GM23338 (cell line): ENCODE results near the gene C2CD2L. TPM values are rescaled to one million over a fixed set of nuclear protein-coding genes. Genes with fewer than 3 reads are reported as not detected.
A peak's percentile ranks its signal among the peaks of the same experiment; 100 is the strongest.

Experiments used
- ATAC-seq: fragments of 200-7000 bp; cut with Tn5 transposase; 3 replicates; pipeline ENCODE4 v1.9.1; 2020
- DNase-seq: peaks from one replicate; pipeline ENCODE4 v3.0.0-alpha.2; 2015; ENCODE audit warnings: low spot score
- H2AFZ ChIP-seq: fragments of 200-600 bp; sonication (generic); 2 replicates; pipeline ENCODE4 v1.8.0; 2016; ENCODE audit warnings: antibody characterized with exemption, mild to moderate bottlenecking, moderate library complexity
- H3F3A ChIP-seq: fragments of 200-600 bp; sonication (generic); replicated peaks from 2 replicates; pipeline ENCODE4 v1.8.0; 2017; ENCODE audit warnings: antibody characterized with exemption, mixed run types, low read depth
- H3K27ac ChIP-seq: fragments of 200-600 bp; sonication (generic); 2 replicates; pipeline ENCODE4 v1.6.1; 2016; ENCODE audit warnings: low read depth
- H3K27me3 ChIP-seq: fragments of 200-600 bp; sonication (generic); 2 replicates; pipeline ENCODE4 v1.8.0; 2016; ENCODE audit warnings: mild to moderate bottlenecking, mixed run types, moderate library complexity; ENCODE audit not compliant: insufficient read depth
- H3K36me3 ChIP-seq: fragments of 200-600 bp; sonication (generic); 2 replicates; pipeline ENCODE4 v1.8.0; 2016; ENCODE audit warnings: mild to moderate bottlenecking; ENCODE audit not compliant: insufficient read depth
- H3K4me1 ChIP-seq: fragments of 200-600 bp; sonication (generic); 2 replicates; pipeline ENCODE4 v1.8.0; 2016; ENCODE audit warnings: mild to moderate bottlenecking, moderate library complexity; ENCODE audit not compliant: insufficient read depth
- H3K4me2 ChIP-seq: fragments of 200-600 bp; sonication (generic); 2 replicates; pipeline ENCODE4 v1.7.1; 2017; ENCODE audit warnings: mixed run types
- H3K4me3 ChIP-seq: fragments of 200-600 bp; sonication (generic); 2 replicates; pipeline ENCODE4 v1.6.1; 2016; ENCODE audit warnings: mixed run types
- H3K79me2 ChIP-seq: fragments of 200-600 bp; sonication (generic); replicated peaks from 2 replicates; pipeline ENCODE4 v1.8.0; 2017; ENCODE audit warnings: mild to moderate bottlenecking; ENCODE audit not compliant: insufficient read depth
- H3K9me2 ChIP-seq: fragments of 200-600 bp; sonication (generic); 2 replicates; pipeline ENCODE4 v1.8.0; 2017; ENCODE audit not compliant: insufficient read depth
- H4K20me1 ChIP-seq: fragments of 200-600 bp; sonication (generic); replicated peaks from 2 replicates; pipeline ENCODE4 v1.8.0; 2017; ENCODE audit warnings: mild to moderate bottlenecking; ENCODE audit not compliant: insufficient read depth
- H3K27ac Mint-ChIP-seq: 2 replicates; pipeline ENCODE4 v1.8.0; 2020; ENCODE audit warnings: inconsistent platforms, mild to moderate bottlenecking, moderate library complexity, mixed read lengths
- H3K27me3 Mint-ChIP-seq: 3 replicates; pipeline ENCODE4 v1.8.0; 2022; ENCODE audit warnings: low read depth, mild to moderate bottlenecking, moderate library complexity, mixed read lengths, inconsistent platforms; ENCODE audit not compliant: insufficient read depth, poor library complexity
- H3K36me3 Mint-ChIP-seq: 3 replicates; pipeline ENCODE4 v1.8.0; 2021; ENCODE audit warnings: low read depth, mild to moderate bottlenecking, inconsistent platforms, moderate library complexity, mixed read lengths
- H3K4me1 Mint-ChIP-seq: 3 replicates; pipeline ENCODE4 v1.8.0; 2020; ENCODE audit warnings: mild to moderate bottlenecking, inconsistent platforms, mixed read lengths
- H3K4me3 Mint-ChIP-seq: 3 replicates; pipeline ENCODE4 v1.8.0; 2021; ENCODE audit warnings: moderate library complexity, mild to moderate bottlenecking, inconsistent platforms, mixed read lengths
- H3K9me3 Mint-ChIP-seq: 3 replicates; pipeline ENCODE4 v1.8.0; 2020; ENCODE audit warnings: moderate library complexity, mild to moderate bottlenecking, inconsistent platforms, mixed read lengths
- CREB1 ChIP-seq: fragments of 250-450 bp; sonication (Bioruptor Pico); IDR thresholded peaks from 2 replicates; pipeline ENCODE4 v1.5.0; 2020; ENCODE audit warnings: low read depth, mild to moderate bottlenecking, moderate library complexity
- EZH2 ChIP-seq: fragments of 200-600 bp; sonication (generic); IDR thresholded peaks from one replicate; pipeline ENCODE4 v1.8.0; 2017; ENCODE audit warnings: antibody characterized with exemption, mild to moderate bottlenecking, low read depth; ENCODE audit not compliant: unreplicated experiment
- EZH2phosphoT487 ChIP-seq: fragments of 200-600 bp; sonication (generic); IDR thresholded peaks from one replicate; pipeline ENCODE4 v1.8.1; 2018; ENCODE audit warnings: antibody characterized with exemption; ENCODE audit not compliant: unreplicated experiment
- JUNB ChIP-seq: IDR thresholded peaks from one replicate; pipeline ENCODE4 v1.6.1; 2016; ENCODE audit warnings: antibody characterized with exemption; ENCODE audit not compliant: unreplicated experiment
- NANOG ChIP-seq: IDR thresholded peaks from 2 replicates; pipeline ENCODE4 v1.6.1; 2016; ENCODE audit warnings: antibody characterized with exemption, borderline replicate concordance
- POLR2AphosphoS5 ChIP-seq: IDR thresholded peaks from 2 replicates; pipeline ENCODE4 v1.6.1; 2016; ENCODE audit warnings: antibody characterized with exemption, low read depth
- STAT1 ChIP-seq: IDR thresholded peaks from one replicate; pipeline ENCODE4 v1.6.1; 2016; ENCODE audit warnings: antibody characterized with exemption; ENCODE audit not compliant: unreplicated experiment
- ZNF114 ChIP-seq: fragments of 250-450 bp; sonication (Bioruptor Pico); IDR thresholded peaks from 2 replicates; pipeline ENCODE4 v1.5.0; 2020; ENCODE audit warnings: mild to moderate bottlenecking, moderate library complexity
- ZNF331 ChIP-seq: fragments of 250-450 bp; sonication (Bioruptor Pico); IDR thresholded peaks from 2 replicates; pipeline ENCODE4 v1.5.0; 2020; ENCODE audit warnings: low read depth, mild to moderate bottlenecking, moderate library complexity
- polyA plus RNA-seq: library from polyadenylated mRNA; unstranded; fragments of >200 nt; fragmentation: Nextera tagmentation; extraction: Ambion mirVana; gene quantifications from 2 replicates; pipeline ENCODE4 v1.2.1, GENCODE V29; 2016
- total RNA-seq: library from RNA; depleted of rRNA; stranded (reverse); fragments of >200 nt; shearing (Covaris generic); gene quantifications from 2 replicates; pipeline ENCODE4 v1.2.3, GENCODE V29; 2014
- TF ChIP-seq, protein P1 (sequence below): IDR thresholded peaks from one replicate; pipeline ENCODE4 v1.6.1; 2018; ENCODE audit warnings: antibody characterized with exemption; ENCODE audit not compliant: unreplicated experiment
- TF ChIP-seq, protein P2 (sequence below): fragments of 250-450 bp; sonication (Bioruptor Pico); IDR thresholded peaks from 2 replicates; pipeline ENCODE4 v1.5.0; 2020; ENCODE audit warnings: mild to moderate bottlenecking, moderate library complexity
- TF ChIP-seq, protein P3 (sequence below), 2 experiments: fragments of 200-600 bp in 1 of 2; sonication (generic) in 1 of 2; conservative IDR thresholded peaks; 2 replicates each; pipeline versions ENCODE4 v1.5.1 to v1.6.1; 2016 to 2017; ENCODE audit warnings: antibody characterized with exemption in 2 of 2, low read depth in 2 of 2, mild to moderate bottlenecking in 2 of 2, moderate library complexity in 1 of 2
- TF ChIP-seq, protein P4 (sequence below): IDR thresholded peaks from 2 replicates; pipeline ENCODE4 v1.6.1; 2016; ENCODE audit warnings: antibody characterized with exemption

C2CD2L gene
- total and polyA plus RNA-seq, 2 experiments from 2014 or later, result 1.4 to 4.4 TPM

GRCh38 chr11:119116235-119116594, 9.1 kb downstream of the C2CD2L start:
- H3K4me2 ChIP-seq, result peak overlapping the region; percentile 57; the same call in 1 of the 2 replicates
- Mint-ChIP-seq H3K27ac (no peak overlapping the region), H3K4me3 (no peak overlapping the region; the same call in 2 of the 3 replicates), H3K27me3 (peaks cover 10% of the 10 kb centered on the region), H3K36me3 (no peaks in the 10 kb centered on the region; the same call in 2 of the 3 replicates), H3K9me3 (no peaks in the 10 kb centered on the region), H3K4me1 (peaks cover 10% of the 10 kb centered on the region)
- H3K4me1 ChIP-seq, result peaks cover 12% of the 10 kb centered on the region
- H2AFZ ChIP-seq, result 0 out of 2 replicates have a peak overlapping the region, but pooled peaks have one; percentile 90
- TF ChIP-seq, protein P1, sequence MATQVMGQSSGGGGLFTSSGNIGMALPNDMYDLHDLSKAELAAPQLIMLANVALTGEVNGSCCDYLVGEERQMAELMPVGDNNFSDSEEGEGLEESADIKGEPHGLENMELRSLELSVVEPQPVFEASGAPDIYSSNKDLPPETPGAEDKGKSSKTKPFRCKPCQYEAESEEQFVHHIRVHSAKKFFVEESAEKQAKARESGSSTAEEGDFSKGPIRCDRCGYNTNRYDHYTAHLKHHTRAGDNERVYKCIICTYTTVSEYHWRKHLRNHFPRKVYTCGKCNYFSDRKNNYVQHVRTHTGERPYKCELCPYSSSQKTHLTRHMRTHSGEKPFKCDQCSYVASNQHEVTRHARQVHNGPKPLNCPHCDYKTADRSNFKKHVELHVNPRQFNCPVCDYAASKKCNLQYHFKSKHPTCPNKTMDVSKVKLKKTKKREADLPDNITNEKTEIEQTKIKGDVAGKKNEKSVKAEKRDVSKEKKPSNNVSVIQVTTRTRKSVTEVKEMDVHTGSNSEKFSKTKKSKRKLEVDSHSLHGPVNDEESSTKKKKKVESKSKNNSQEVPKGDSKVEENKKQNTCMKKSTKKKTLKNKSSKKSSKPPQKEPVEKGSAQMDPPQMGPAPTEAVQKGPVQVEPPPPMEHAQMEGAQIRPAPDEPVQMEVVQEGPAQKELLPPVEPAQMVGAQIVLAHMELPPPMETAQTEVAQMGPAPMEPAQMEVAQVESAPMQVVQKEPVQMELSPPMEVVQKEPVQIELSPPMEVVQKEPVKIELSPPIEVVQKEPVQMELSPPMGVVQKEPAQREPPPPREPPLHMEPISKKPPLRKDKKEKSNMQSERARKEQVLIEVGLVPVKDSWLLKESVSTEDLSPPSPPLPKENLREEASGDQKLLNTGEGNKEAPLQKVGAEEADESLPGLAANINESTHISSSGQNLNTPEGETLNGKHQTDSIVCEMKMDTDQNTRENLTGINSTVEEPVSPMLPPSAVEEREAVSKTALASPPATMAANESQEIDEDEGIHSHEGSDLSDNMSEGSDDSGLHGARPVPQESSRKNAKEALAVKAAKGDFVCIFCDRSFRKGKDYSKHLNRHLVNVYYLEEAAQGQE, result no peak
- no peak for TF ChIP-seq EZH2
- no peak for TF ChIP-seq CREB1 (CRISPR knock-in tag)
- no peak for TF ChIP-seq ZNF331 (CRISPR knock-in tag)
- TF ChIP-seq EZH2phosphoT487, result no peak
- no peak for TF ChIP-seq JUNB
- TF ChIP-seq, protein P2, sequence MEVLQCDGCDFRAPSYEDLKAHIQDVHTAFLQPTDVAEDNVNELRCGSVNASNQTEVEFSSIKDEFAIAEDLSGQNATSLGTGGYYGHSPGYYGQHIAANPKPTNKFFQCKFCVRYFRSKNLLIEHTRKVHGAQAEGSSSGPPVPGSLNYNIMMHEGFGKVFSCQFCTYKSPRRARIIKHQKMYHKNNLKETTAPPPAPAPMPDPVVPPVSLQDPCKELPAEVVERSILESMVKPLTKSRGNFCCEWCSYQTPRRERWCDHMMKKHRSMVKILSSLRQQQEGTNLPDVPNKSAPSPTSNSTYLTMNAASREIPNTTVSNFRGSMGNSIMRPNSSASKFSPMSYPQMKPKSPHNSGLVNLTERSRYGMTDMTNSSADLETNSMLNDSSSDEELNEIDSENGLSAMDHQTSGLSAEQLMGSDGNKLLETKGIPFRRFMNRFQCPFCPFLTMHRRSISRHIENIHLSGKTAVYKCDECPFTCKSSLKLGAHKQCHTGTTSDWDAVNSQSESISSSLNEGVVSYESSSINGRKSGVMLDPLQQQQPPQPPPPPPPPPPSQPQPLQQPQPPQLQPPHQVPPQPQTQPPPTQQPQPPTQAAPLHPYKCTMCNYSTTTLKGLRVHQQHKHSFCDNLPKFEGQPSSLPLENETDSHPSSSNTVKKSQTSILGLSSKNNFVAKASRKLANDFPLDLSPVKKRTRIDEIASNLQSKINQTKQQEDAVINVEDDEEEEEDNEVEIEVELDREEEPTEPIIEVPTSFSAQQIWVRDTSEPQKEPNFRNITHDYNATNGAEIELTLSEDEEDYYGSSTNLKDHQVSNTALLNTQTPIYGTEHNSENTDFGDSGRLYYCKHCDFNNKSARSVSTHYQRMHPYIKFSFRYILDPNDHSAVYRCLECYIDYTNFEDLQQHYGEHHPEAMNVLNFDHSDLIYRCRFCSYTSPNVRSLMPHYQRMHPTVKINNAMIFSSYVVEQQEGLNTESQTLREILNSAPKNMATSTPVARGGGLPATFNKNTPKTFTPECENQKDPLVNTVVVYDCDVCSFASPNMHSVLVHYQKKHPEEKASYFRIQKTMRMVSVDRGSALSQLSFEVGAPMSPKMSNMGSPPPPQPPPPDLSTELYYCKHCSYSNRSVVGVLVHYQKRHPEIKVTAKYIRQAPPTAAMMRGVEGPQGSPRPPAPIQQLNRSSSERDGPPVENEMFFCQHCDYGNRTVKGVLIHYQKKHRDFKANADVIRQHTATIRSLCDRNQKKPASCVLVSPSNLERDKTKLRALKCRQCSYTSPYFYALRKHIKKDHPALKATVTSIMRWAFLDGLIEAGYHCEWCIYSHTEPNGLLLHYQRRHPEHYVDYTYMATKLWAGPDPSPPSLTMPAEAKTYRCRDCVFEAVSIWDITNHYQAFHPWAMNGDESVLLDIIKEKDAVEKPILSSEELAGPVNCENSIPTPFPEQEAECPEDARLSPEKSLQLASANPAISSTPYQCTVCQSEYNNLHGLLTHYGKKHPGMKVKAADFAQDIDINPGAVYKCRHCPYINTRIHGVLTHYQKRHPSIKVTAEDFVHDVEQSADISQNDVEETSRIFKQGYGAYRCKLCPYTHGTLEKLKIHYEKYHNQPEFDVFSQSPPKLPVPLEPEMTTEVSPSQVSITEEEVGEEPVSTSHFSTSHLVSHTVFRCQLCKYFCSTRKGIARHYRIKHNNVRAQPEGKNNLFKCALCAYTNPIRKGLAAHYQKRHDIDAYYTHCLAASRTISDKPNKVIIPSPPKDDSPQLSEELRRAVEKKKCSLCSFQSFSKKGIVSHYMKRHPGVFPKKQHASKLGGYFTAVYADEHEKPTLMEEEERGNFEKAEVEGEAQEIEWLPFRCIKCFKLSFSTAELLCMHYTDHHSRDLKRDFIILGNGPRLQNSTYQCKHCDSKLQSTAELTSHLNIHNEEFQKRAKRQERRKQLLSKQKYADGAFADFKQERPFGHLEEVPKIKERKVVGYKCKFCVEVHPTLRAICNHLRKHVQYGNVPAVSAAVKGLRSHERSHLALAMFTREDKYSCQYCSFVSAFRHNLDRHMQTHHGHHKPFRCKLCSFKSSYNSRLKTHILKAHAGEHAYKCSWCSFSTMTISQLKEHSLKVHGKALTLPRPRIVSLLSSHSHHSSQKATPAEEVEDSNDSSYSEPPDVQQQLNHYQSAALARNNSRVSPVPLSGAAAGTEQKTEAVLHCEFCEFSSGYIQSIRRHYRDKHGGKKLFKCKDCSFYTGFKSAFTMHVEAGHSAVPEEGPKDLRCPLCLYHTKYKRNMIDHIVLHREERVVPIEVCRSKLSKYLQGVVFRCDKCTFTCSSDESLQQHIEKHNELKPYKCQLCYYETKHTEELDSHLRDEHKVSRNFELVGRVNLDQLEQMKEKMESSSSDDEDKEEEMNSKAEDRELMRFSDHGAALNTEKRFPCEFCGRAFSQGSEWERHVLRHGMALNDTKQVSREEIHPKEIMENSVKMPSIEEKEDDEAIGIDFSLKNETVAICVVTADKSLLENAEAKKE, result no peak
- TF ChIP-seq ZNF114, result no peak
- TF ChIP-seq POLR2AphosphoS5, result no peak
- no peak for TF ChIP-seq STAT1
- TF ChIP-seq NANOG, result no peak
- TF ChIP-seq, protein P3, sequence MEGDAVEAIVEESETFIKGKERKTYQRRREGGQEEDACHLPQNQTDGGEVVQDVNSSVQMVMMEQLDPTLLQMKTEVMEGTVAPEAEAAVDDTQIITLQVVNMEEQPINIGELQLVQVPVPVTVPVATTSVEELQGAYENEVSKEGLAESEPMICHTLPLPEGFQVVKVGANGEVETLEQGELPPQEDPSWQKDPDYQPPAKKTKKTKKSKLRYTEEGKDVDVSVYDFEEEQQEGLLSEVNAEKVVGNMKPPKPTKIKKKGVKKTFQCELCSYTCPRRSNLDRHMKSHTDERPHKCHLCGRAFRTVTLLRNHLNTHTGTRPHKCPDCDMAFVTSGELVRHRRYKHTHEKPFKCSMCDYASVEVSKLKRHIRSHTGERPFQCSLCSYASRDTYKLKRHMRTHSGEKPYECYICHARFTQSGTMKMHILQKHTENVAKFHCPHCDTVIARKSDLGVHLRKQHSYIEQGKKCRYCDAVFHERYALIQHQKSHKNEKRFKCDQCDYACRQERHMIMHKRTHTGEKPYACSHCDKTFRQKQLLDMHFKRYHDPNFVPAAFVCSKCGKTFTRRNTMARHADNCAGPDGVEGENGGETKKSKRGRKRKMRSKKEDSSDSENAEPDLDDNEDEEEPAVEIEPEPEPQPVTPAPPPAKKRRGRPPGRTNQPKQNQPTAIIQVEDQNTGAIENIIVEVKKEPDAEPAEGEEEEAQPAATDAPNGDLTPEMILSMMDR (conservative IDR thresholded peaks at IDR 0.05; ENCODE audit: low read depth in 2 of 2), result no peak
- TF ChIP-seq, protein P4, sequence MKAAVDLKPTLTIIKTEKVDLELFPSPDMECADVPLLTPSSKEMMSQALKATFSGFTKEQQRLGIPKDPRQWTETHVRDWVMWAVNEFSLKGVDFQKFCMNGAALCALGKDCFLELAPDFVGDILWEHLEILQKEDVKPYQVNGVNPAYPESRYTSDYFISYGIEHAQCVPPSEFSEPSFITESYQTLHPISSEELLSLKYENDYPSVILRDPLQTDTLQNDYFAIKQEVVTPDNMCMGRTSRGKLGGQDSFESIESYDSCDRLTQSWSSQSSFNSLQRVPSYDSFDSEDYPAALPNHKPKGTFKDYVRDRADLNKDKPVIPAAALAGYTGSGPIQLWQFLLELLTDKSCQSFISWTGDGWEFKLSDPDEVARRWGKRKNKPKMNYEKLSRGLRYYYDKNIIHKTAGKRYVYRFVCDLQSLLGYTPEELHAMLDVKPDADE, result no peak
- no peaks in the 10 kb centered on the region for H3K9me2 ChIP-seq
- no peak overlapping the region for H3K27ac ChIP-seq
- no peaks in the 10 kb centered on the region for H3K27me3 ChIP-seq
- no peaks in the 10 kb centered on the region for H4K20me1 ChIP-seq
- H3K36me3 ChIP-seq, result no peaks in the 10 kb centered on the region
- ATAC-seq (peak; percentile 12; the same call in 2 of the 3 replicates), DNase-seq (no peak)
- no peaks in the 10 kb centered on the region for H3K79me2 ChIP-seq
- 0 out of 2 replicates have a peak, but pooled peaks cover 3% of the 10 kb centered on the region for H3F3A ChIP-seq
- H3K4me3 ChIP-seq, result no peak overlapping the region
